Breast epithelium (tissue), 3 donors: ENCODE data around the gene JAKMIP2.

Source experiments
- CTCF ChIP-seq, 3 donors: fragments of 450-650 bp; IDR thresholded peaks; one replicate each; pipeline ENCODE4 v1.5.1; 2016 to 2017; ENCODE audit warnings: antibody characterized with exemption in 3 of 3, mild to moderate bottlenecking in 3 of 3, moderate library complexity in 3 of 3
- POLR2A ChIP-seq: fragments of 450-650 bp; IDR thresholded peaks from one replicate; pipeline ENCODE4 v1.6.1; 2016; ENCODE audit warnings: antibody characterized with exemption, mild to moderate bottlenecking, moderate library complexity

DNA sequence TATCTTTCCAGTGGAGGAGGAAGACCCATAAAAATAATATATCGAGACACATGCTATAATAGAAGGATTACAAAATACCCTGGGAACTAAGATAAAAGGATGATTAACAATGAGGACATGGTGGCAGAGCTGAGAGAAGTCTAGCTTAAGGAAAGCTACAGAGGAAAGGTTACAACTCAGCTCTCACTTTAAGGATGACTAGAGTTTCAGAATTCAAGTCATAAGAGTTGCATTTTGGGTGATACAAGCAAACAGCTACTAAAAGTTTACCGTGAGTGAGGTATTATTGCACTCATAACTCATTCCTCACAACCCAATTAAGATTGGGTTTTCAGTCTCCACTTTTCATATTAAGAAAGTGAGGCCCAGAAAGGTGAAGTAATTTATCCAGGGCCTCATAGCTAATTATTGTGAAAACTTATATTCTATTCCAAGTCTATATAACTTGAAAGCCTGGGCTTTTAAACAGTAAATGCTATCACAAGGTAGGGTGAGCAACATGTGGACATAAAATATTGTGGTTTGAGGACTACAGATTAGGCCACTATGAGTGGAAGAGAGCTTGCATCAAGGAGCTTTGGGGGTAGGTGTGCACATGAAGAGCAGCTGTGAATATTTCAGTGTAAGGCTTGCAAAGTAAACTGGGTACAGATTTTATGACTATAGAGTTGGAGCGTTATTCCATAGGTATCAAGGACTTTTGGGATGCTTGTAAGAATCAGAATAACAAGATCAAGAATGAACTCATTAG is 28.0 kb downstream of the JAKMIP2 start:
- TF ChIP-seq CTCF (IDR thresholded peaks at IDR 0.05), result no peak
- no peak for TF ChIP-seq POLR2A
